HEK293 (cell line): Measurements from ENCODE around the gene LRRC70.

Experiments
- YY1 ChIP-seq: fragments of 450-650 bp; formaldehyde crosslinking; IDR thresholded peaks from 2 replicates; pipeline ENCODE4 v1.5.1; 2018; ENCODE audit warnings: missing biosample characterization, missing genetic modification characterization
- ZEB2 ChIP-seq: fragments of 450-650 bp; formaldehyde crosslinking; IDR thresholded peaks from 2 replicates; pipeline ENCODE4 v1.5.1; 2016; ENCODE audit warnings: missing biosample characterization, missing genetic modification characterization
- ZNF138 ChIP-seq: fragments of 450-650 bp; formaldehyde crosslinking; IDR thresholded peaks from 2 replicates; pipeline ENCODE4 v1.5.1; 2016; ENCODE audit warnings: missing biosample characterization, missing genetic modification characterization, borderline replicate concordance
- ZNF19 ChIP-seq: fragments of 450-650 bp; formaldehyde crosslinking; IDR thresholded peaks from 2 replicates; pipeline ENCODE4; 2016; ENCODE audit warnings: missing biosample characterization, missing genetic modification characterization, low read depth
- ZNF530 ChIP-seq: fragments of 450-650 bp; formaldehyde crosslinking; IDR thresholded peaks from 2 replicates; pipeline ENCODE4 v1.5.1; 2016; ENCODE audit warnings: low read depth, missing biosample characterization, missing genetic modification characterization
- ZNF76 ChIP-seq: fragments of 450-650 bp; formaldehyde crosslinking; IDR thresholded peaks from 2 replicates; pipeline ENCODE4; 2016; ENCODE audit warnings: low read depth, missing biosample characterization, missing genetic modification characterization, borderline replicate concordance
- ZNF837 ChIP-seq: fragments of 450-650 bp; formaldehyde crosslinking; IDR thresholded peaks from 2 replicates; pipeline ENCODE4 v1.5.1; 2016; ENCODE audit warnings: missing biosample characterization, missing genetic modification characterization
- TF ChIP-seq, protein P1 (sequence below): fragments of 450-650 bp; formaldehyde crosslinking; IDR thresholded peaks from 2 replicates; pipeline ENCODE4 v1.5.1; 2016; ENCODE audit warnings: missing biosample characterization, missing genetic modification characterization
- TF ChIP-seq, protein P2 (sequence below): fragments of 450-650 bp; formaldehyde crosslinking; IDR thresholded peaks from 2 replicates; pipeline ENCODE4 v1.5.1; 2016; ENCODE audit warnings: missing biosample characterization, missing genetic modification characterization

DNA sequence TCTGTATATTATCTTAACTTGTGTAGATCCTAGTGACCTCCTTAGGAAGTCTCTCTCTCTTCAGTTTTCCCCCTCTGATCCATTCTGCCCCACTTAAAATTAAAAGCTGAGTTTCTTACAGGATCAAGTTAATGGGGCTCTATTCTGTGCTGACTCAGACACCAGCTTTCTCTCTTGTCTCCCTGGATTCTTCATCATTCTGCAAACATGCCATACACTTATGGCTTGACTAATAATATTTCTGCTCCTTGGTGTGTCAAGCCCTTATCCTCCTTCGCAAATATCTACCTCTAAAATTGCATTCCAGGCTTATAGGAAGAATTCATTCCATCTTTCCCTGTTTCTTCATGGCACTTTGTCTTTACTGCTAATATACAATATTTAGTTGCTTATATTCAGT is 18.1 kb downstream of the LRRC70 start:
- TF ChIP-seq, protein P1, sequence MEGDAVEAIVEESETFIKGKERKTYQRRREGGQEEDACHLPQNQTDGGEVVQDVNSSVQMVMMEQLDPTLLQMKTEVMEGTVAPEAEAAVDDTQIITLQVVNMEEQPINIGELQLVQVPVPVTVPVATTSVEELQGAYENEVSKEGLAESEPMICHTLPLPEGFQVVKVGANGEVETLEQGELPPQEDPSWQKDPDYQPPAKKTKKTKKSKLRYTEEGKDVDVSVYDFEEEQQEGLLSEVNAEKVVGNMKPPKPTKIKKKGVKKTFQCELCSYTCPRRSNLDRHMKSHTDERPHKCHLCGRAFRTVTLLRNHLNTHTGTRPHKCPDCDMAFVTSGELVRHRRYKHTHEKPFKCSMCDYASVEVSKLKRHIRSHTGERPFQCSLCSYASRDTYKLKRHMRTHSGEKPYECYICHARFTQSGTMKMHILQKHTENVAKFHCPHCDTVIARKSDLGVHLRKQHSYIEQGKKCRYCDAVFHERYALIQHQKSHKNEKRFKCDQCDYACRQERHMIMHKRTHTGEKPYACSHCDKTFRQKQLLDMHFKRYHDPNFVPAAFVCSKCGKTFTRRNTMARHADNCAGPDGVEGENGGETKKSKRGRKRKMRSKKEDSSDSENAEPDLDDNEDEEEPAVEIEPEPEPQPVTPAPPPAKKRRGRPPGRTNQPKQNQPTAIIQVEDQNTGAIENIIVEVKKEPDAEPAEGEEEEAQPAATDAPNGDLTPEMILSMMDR = no peak
- no peak for TF ChIP-seq ZNF530 (tag by site-specific recombination)
- no peak for TF ChIP-seq ZEB2 (tag by site-specific recombination)
- TF ChIP-seq, protein P2, sequence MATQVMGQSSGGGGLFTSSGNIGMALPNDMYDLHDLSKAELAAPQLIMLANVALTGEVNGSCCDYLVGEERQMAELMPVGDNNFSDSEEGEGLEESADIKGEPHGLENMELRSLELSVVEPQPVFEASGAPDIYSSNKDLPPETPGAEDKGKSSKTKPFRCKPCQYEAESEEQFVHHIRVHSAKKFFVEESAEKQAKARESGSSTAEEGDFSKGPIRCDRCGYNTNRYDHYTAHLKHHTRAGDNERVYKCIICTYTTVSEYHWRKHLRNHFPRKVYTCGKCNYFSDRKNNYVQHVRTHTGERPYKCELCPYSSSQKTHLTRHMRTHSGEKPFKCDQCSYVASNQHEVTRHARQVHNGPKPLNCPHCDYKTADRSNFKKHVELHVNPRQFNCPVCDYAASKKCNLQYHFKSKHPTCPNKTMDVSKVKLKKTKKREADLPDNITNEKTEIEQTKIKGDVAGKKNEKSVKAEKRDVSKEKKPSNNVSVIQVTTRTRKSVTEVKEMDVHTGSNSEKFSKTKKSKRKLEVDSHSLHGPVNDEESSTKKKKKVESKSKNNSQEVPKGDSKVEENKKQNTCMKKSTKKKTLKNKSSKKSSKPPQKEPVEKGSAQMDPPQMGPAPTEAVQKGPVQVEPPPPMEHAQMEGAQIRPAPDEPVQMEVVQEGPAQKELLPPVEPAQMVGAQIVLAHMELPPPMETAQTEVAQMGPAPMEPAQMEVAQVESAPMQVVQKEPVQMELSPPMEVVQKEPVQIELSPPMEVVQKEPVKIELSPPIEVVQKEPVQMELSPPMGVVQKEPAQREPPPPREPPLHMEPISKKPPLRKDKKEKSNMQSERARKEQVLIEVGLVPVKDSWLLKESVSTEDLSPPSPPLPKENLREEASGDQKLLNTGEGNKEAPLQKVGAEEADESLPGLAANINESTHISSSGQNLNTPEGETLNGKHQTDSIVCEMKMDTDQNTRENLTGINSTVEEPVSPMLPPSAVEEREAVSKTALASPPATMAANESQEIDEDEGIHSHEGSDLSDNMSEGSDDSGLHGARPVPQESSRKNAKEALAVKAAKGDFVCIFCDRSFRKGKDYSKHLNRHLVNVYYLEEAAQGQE (tag by site-specific recombination) = no peak
- TF ChIP-seq ZNF76 = no peak
- no peak for TF ChIP-seq ZNF138 (tag by site-specific recombination)
- no peak for TF ChIP-seq YY1 (tag by site-specific recombination)
- TF ChIP-seq ZNF837 = no peak
- no peak for TF ChIP-seq ZNF19
